ENCODE measurements around the gene ARHGAP19. TPM values are rescaled to one million over a fixed set of nuclear protein-coding genes. Genes with fewer than 3 reads are reported as not detected.

ARHGAP19 gene
- total and polyA plus RNA-seq, 2 donors (not counting 3 experiments of a cell fraction or from before 2014, with no cell fraction given), result 6.8 to 20.0 TPM

- Histone ChIP-seq H3K27me3 (ENCODE audit: control insufficient read depth in 2 of 2, insufficient read depth in 2 of 2, low read length in 2 of 2) (peaks cover 30 to 55% of the 10 kb centered on the region in 2 experiments), H3K4me3 (replicated peaks in 1 of 3; ENCODE audit: insufficient read depth in 1 of 3, low read depth in 1 of 3, low read length in 3 of 3) (no peak overlapping the region), H3K36me3 (ENCODE audit: control insufficient read depth in 2 of 2, extremely low read depth in 1 of 2, insufficient read depth in 2 of 2, low read length in 2 of 2) (no peaks in the 10 kb centered on the region), H3K4me2 (ENCODE audit: insufficient read depth, low read length) (no peak overlapping the region), H3K79me2 (ENCODE audit: control insufficient read depth, insufficient read depth, low read length) (no peaks in the 10 kb centered on the region), H3K4me1 (ENCODE audit: control insufficient read depth, extremely low read depth, insufficient read depth, low read length) (no peaks in the 10 kb centered on the region), H4K20me1 (replicated peaks; ENCODE audit: control insufficient read depth, extremely low read depth, insufficient read depth, low read length) (no peaks in the 10 kb centered on the region), H3K27ac (ENCODE audit: insufficient read depth, low read depth, low read length) (no peak overlapping the region), H3K9me1 (replicated peaks; ENCODE audit: control insufficient read depth, extremely low read depth, insufficient read depth, low read length) (no peaks in the 10 kb centered on the region), H2AFZ (ENCODE audit: low read depth, low read length) (no peak overlapping the region), H3K9ac (replicated peaks; ENCODE audit: extremely low read depth, insufficient read depth, low read length) (no peak overlapping the region), H3K9me3 (replicated peaks; ENCODE audit: control insufficient read depth, insufficient read depth, low read length) (no peaks in the 10 kb centered on the region)
- DNase-seq (ENCODE audit: low read depth, low spot score) (no peak), FAIRE-seq (no peak)
- BruUV-seq (replicated peaks), result no TSS peak
- dilution Hi-C loops (cut with MboI; ENCODE audit: extremely low pct_ligation_motif_present, low sequenced_read_pairs) (no loop called here), intact Hi-C loops (cut with micrococcal nuclease) (no loop called here)
- ChIA-PET CTCF (interaction anchor here (0.6 to 3.0 kb wide), 4 partner anchors 8 to 911 kb away, joined by 3 to 9 read pairs (median 6); no protein-coding TSS in a partner anchor), POLR2A (no interaction called here)
- TF ChIP-seq FOS (IDR thresholded peaks at IDR 0.05; ENCODE audit: borderline replicate concordance, insufficient read depth, low read length) (no peak), MAX (IDR thresholded peaks at IDR 0.05; ENCODE audit: insufficient read depth, insufficient read length) (no peak), JUN (IDR thresholded peaks at IDR 0.05; ENCODE audit: borderline replicate concordance, insufficient read depth, insufficient read length, low read depth) (no peak), POLR2AphosphoS5 (IDR thresholded peaks at IDR 0.05; ENCODE audit: insufficient read depth, low read depth, low read length) (no peak), MYC (IDR thresholded peaks at IDR 0.05; ENCODE audit: low read depth, low read length) (no peak), GATA2 (IDR thresholded peaks at IDR 0.05; ENCODE audit: insufficient read depth, insufficient read length, low read depth, low read length) (no peak), POLR2A (IDR thresholded peaks at IDR 0.05; ENCODE audit: low read depth, low read length) (no peak), EZH2 (IDR thresholded peaks at IDR 0.05; ENCODE audit: borderline replicate concordance, low read depth, low read length, severe bottlenecking) (no peak), CTCF (IDR thresholded peaks at IDR 0.05; ENCODE audit: extremely low read depth in 1 of 2, insufficient read depth in 1 of 2, low read depth in 1 of 2, low read length in 2 of 2) (no peak)
Measured at GRCh38 chr10:97180986-97181385, 111.5 kb downstream of the ARHGAP19 start.

Data from endothelial cell of umbilical vein (primary cell).